GM13977 (cell line): Measurements from ENCODE around the gene VPS35.

Experiments
- DNase-seq: peaks from one replicate; pipeline ENCODE4 v3.0.0; 2012; ENCODE audit warnings: low spot score
- in situ Hi-C: fragments of 300-500 bp; cut with MboI; formaldehyde crosslinking; loops from one replicate; pipeline ENCODE4 v1.12.0; 2022; ENCODE audit warnings: low sequenced_read_pairs, low pct_unique_long_range_greater_than_20kb, mixed read lengths, inconsistent platforms; ENCODE audit not compliant: unreplicated experiment
- TF ChIP-seq, protein P1 (sequence below): IDR thresholded peaks from 2 replicates; pipeline ENCODE4 v1.5.1; 2012; ENCODE audit warnings: mild to moderate bottlenecking, control low read depth; ENCODE audit not compliant: insufficient read depth; ENCODE audit errors: extremely low read depth, missing control alignments

VPS35 gene

DNA sequence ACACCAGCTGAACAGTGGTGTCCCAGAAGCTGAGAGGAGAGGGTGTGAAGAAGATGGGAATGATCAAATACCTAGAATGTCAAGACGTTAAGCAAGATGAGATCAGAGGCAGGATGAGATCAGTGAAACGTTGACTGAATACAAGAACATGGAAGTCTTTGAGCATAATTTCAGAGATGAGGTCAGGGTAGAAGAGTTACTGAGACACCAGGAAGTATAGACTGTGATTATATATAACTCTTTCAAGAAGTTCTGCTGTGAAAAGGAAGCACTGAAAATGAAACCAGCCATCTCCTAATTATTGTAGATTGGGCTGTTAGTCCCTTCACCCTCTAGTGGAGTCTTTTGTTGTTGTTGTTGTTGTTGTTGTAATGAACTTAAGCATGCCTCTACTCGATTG is 76.9 kb downstream of the VPS35 start:
- TF ChIP-seq, protein P1, sequence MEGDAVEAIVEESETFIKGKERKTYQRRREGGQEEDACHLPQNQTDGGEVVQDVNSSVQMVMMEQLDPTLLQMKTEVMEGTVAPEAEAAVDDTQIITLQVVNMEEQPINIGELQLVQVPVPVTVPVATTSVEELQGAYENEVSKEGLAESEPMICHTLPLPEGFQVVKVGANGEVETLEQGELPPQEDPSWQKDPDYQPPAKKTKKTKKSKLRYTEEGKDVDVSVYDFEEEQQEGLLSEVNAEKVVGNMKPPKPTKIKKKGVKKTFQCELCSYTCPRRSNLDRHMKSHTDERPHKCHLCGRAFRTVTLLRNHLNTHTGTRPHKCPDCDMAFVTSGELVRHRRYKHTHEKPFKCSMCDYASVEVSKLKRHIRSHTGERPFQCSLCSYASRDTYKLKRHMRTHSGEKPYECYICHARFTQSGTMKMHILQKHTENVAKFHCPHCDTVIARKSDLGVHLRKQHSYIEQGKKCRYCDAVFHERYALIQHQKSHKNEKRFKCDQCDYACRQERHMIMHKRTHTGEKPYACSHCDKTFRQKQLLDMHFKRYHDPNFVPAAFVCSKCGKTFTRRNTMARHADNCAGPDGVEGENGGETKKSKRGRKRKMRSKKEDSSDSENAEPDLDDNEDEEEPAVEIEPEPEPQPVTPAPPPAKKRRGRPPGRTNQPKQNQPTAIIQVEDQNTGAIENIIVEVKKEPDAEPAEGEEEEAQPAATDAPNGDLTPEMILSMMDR = no peak
- in situ Hi-C loops = no loop called here
- peak; percentile 44 for DNase-seq

DNA sequence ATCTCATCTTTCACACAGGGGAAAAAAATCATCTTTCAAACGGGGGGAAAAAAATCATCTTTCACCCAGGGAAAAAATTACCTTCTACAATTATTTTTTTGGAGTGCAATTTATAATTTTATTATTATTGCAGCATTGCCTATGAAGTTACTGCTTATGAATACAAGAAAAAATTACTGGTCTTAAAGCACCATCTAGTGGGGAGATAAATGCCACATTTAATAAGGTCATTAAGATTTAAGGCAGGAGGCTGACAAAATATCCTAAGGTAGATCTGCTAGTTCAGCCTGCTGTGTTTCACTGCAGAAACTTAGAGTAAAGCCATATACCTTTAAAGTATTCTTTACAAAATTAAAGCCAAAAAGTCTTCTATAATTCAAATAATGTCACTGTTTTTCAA is 81.4 kb downstream of the VPS35 start:
- in situ Hi-C loops = no loop called here
- TF ChIP-seq, protein P1 = peak; percentile 55
- DNase-seq = no peak

DNA sequence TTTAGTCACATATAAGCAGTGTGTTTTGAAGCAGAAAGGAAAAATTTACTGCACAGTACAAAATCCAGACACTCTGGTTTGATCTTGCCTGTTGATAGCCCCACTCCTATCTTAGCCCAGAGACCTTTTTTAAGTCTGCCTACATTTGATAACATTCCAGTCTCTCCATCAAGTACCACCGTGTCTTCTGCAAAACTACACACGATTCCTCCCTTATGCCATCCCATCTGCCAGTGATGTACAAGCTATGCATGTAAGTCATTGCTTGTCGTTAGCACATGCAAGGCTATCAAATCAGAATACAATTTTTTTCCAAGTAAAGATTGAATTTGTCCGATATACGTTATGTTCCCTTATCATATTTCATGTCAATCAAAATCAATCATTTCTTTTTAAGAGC is 82.7 kb downstream of the VPS35 start:
- DNase-seq = no peak
- TF ChIP-seq, protein P1 = no peak
- in situ Hi-C loops = no loop called here
